ENCODE measurements around the gene POM121L12.

GRCh38 chr7:53035499-53036412, at the start of gene POM121L12:
- TF ChIP-seq POLR2A (IDR thresholded peaks at IDR 0.05; ENCODE audit: low read depth, low read length) = no peak
- TF ChIP-seq POLR2AphosphoS5 (IDR thresholded peaks at IDR 0.05; ENCODE audit: low read depth, low read length) = no peak
- no peak for TF ChIP-seq TAF1 (IDR thresholded peaks at IDR 0.05; ENCODE audit: low read depth, low read length)
- TF ChIP-seq PAX5 (IDR thresholded peaks at IDR 0.05; ENCODE audit: insufficient read depth, low read length, severe bottlenecking) = no peak
- TF ChIP-seq SPI1 (IDR thresholded peaks at IDR 0.05; ENCODE audit: low read depth, low read length) = no peak
